Measurements from ENCODE around the gene VMP1.
"Not testable (repeated sequence)": the region's sequence is repeated elsewhere in the genome, so short reads cannot be mapped to it uniquely, and the experiment has no call there.

VMP1 gene

DNA sequence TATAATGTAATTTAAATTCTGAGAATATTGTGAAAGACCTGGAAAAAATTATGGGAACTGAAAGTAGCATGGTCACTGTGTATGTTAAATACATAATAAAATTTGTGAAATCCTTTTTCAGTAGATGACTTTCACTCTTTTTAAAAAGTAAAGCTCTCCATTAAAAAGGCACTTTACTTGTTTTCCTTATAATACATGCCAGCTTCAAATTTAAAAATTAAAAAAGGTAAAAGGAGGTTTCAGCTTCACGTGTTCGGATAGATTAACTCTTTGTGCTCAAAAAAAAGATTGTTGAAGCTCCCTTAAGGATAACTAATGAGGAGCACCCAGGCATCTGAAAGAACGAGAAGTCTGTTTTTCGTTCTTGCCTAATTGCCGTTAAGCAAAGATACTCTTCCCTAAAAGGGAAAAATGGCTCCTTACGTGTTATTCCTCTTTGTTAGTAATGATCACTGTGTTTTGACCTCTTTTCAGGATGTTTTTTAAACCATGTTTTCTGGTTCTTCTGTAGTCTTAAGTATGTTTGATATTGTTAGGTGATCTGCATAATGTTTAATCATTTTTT, 97.5 kb downstream of the VMP1 start:
- peak overlapping the region; percentile 79 for H3K27ac ChIP-seq (replicated peaks)
- DNase-seq (ENCODE audit: low read depth in 1 of 2, low spot score in 1 of 2) = peak in 1 of 2 experiments; percentile 67
- H3K4me3 ChIP-seq (replicated peaks; ENCODE audit: insufficient read depth, low read length) = no peak overlapping the region; the same call in 1 of the 2 replicates
- no peak for TF ChIP-seq GABPA (IDR thresholded peaks at IDR 0.05; ENCODE audit: low read depth)
- no peak for TF ChIP-seq REST (IDR thresholded peaks at IDR 0.05; ENCODE audit: insufficient replicate concordance, low read depth)
- peak; percentile 81; the same call in 1 of the 2 replicates for TF ChIP-seq SPI1 (IDR thresholded peaks at IDR 0.05; ENCODE audit: borderline replicate concordance, low read depth)
- TF ChIP-seq, protein P1, sequence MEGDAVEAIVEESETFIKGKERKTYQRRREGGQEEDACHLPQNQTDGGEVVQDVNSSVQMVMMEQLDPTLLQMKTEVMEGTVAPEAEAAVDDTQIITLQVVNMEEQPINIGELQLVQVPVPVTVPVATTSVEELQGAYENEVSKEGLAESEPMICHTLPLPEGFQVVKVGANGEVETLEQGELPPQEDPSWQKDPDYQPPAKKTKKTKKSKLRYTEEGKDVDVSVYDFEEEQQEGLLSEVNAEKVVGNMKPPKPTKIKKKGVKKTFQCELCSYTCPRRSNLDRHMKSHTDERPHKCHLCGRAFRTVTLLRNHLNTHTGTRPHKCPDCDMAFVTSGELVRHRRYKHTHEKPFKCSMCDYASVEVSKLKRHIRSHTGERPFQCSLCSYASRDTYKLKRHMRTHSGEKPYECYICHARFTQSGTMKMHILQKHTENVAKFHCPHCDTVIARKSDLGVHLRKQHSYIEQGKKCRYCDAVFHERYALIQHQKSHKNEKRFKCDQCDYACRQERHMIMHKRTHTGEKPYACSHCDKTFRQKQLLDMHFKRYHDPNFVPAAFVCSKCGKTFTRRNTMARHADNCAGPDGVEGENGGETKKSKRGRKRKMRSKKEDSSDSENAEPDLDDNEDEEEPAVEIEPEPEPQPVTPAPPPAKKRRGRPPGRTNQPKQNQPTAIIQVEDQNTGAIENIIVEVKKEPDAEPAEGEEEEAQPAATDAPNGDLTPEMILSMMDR (IDR thresholded peaks at IDR 0.05; ENCODE audit: insufficient read depth, low read length) = no peak
- no peak; the same call in 1 of the 2 replicates for TF ChIP-seq POLR2AphosphoS5 (IDR thresholded peaks at IDR 0.05; ENCODE audit: low read depth)
- no peaks in the 10 kb centered on the region for H3K27me3 ChIP-seq (ENCODE audit: insufficient read depth, poor library complexity, severe bottlenecking)

- H3K27ac ChIP-seq (replicated peaks) = not testable (repeated sequence)
Observed at GRCh38 chr17:59806322-59806721, 98.9 kb downstream of the VMP1 start.

GRCh38 chr17:59807892-59808509, 100.5 kb downstream of the VMP1 start:
- no peak overlapping the region for H3K4me3 ChIP-seq (replicated peaks; ENCODE audit: insufficient read depth, low read length)
- no peak for DNase-seq (ENCODE audit: low read depth in 1 of 2, low spot score in 1 of 2)
- H3K27ac ChIP-seq (replicated peaks) = no peak overlapping the region
- H3K27me3 ChIP-seq (ENCODE audit: insufficient read depth, poor library complexity, severe bottlenecking) = no peaks in the 10 kb centered on the region
- TF ChIP-seq GABPA (IDR thresholded peaks at IDR 0.05; ENCODE audit: low read depth) (no peak), POLR2AphosphoS5 (IDR thresholded peaks at IDR 0.05; ENCODE audit: low read depth) (no peak), SPI1 (IDR thresholded peaks at IDR 0.05; ENCODE audit: borderline replicate concordance, low read depth) (no peak), REST (IDR thresholded peaks at IDR 0.05; ENCODE audit: insufficient replicate concordance, low read depth) (no peak)
- TF ChIP-seq, protein P1 (IDR thresholded peaks at IDR 0.05; ENCODE audit: insufficient read depth, low read length) = no peak

More at GRCh38 chr17:59806322-59806721, 98.9 kb downstream of the VMP1 start:
- not testable (repeated sequence) for H3K27me3 ChIP-seq (ENCODE audit: insufficient read depth, poor library complexity, severe bottlenecking); DNase-seq (ENCODE audit: low read depth in 1 of 2, low spot score in 1 of 2); H3K4me3 ChIP-seq (replicated peaks; ENCODE audit: insufficient read depth, low read length)

- no peak for DNase-seq (ENCODE audit: low read depth in 1 of 2, low spot score in 1 of 2)
- Histone ChIP-seq H3K27me3 (ENCODE audit: insufficient read depth, poor library complexity, severe bottlenecking) (no peaks in the 10 kb centered on the region), H3K27ac (replicated peaks) (no peak overlapping the region), H3K4me3 (replicated peaks; ENCODE audit: insufficient read depth, low read length) (no peak overlapping the region)
- TF ChIP-seq, protein P1 (IDR thresholded peaks at IDR 0.05; ENCODE audit: insufficient read depth, low read length) = no peak
- no peak for TF ChIP-seq REST (IDR thresholded peaks at IDR 0.05; ENCODE audit: insufficient replicate concordance, low read depth)
Observed at GRCh38 chr17:59810894-59811153, 103.4 kb downstream of the VMP1 start.
